HG03378 (cell line): ENCODE data around the gene AP1S1.
"Not testable (repeated sequence)": the region's sequence is repeated elsewhere in the genome, so short reads cannot be mapped to it uniquely, and the experiment has no call there.

ENCODE experiments used
- ATAC-seq: cut with Tn5 transposase; IDR thresholded peaks from one replicate; pipeline ENCODE4 v1.9.1; 2021; ENCODE audit warnings: mild to moderate bottlenecking, moderate library complexity; ENCODE audit not compliant: unreplicated experiment

Gene AP1S1

DNA sequence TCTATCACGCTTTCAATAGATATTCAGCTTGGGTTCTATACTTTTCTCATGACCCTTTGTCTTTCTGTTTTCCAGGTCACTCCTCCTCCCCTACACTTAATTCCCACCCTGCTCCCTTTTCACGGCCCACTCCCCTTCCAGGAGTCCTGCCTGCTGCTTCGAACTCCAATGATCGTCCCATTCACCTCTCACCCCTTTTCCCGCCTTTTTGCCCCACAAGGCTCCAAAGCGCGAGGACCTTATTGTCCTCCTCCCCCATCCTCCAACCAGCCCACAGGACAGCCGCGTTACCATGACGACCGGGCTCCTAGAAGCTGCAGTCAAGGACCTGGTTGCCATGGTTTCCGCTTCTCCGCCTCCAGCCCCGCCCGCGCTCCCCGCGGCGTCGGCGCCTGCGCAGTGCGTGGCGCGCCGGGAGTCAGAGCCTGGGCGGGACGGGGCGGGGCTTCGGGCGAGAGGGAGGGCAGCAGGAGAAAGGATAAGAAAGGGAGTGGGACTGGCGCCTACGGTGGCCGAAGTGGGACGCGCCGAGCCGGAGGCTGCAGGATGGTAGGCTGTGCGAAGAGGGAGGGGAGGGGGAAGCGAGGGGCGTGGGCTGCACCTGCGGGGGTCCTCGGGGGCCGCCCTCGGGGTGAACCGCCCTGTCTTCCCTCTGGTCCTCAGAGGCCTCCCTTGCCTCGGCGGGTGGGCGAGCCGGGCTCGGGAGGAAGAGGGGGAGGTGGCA, at the start of gene AP1S1:
TSS of gene AP1S1 (plus strand) at position 508 of the 724 bp plus-strand sequence. CDS start at position 547, 39 bp downstream.
- peak; percentile 65 for ATAC-seq

DNA sequence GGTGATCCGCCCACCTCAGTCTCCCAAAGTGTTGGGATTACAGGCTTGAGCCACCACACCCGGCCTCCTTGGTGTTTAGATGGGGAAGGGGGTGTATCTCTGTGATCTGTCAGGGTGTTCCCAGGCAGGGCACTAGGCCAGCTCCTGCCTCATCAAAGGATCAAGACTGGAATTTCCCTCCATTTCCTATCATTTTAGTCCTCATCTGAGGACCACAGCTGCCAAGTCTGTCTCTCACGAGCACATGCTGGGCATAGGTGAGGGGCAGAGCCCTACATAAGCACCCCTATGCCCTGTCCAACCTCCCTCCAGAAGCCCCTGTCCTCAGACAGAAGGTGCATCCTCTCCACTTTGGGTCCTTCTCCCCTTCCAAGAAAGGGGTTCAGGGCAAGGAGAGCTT, 49.5 kb upstream of the AP1S1 start:
- no peak for ATAC-seq

DNA sequence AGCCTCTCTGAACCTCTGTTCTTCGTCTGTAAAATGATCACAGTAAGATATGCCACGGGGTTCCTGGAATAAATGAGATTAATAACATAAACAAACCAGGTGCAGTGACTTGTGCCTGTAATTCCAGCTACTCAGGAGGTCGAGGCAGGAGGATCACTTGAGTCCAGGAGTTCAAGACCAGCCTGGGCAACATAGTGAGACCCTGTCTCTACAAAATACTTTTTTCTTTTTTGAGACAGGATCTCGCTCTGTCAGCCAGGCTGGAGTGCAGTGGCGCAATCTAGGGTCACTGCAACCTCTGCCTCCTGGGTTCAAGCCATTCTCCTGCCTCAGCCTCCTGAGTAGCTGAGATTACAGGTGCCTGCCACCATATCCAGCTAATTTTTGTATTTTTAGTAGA, 49.0 kb upstream of the AP1S1 start:
- ATAC-seq: not testable (repeated sequence)

DNA sequence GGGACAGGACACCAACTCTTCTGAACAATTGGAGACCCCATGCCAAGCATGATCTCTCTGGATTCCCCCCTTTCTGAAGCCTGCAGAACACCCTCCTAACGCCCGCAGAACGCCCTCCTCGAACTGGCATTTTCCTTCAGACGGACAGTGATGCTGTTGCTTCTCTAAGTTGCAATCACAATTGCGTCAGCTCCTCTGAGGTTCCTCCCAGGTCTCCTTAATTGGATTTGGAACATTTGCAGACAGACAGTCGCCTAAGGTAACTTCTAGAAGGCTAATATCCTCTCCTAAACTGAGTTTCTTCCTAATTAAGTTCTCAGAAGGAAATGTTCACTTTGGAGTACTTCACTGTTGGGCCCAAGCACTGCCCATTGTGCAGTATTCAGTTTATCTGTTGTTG, 47.9 kb upstream of the AP1S1 start:
- no peak for ATAC-seq

DNA sequence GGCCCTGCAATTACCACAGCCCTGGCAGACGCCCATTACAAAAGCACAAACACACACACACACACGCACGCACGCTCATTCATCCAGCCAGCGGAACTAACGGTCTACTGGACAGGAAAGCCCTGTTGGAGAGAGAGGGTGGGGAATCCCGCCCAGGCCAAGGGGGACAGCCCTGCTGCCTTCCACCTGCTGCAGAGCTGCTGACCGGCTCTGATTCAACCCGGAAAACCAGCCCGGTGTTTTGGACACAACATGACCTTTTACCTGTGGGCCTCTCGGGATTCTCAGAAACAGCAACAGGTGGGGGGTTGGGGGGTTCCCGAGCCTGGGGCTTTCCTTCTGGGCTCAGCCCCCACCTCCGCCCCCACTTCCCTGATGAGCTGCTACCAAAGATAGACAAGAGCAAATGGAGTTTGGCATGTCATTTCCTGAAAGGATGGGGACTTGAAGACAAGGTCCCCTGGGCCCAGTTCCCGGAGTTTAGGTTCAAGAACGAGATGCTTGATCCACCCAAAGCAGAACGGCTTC, 45.9 kb upstream of the AP1S1 start:
- no peak for ATAC-seq

DNA sequence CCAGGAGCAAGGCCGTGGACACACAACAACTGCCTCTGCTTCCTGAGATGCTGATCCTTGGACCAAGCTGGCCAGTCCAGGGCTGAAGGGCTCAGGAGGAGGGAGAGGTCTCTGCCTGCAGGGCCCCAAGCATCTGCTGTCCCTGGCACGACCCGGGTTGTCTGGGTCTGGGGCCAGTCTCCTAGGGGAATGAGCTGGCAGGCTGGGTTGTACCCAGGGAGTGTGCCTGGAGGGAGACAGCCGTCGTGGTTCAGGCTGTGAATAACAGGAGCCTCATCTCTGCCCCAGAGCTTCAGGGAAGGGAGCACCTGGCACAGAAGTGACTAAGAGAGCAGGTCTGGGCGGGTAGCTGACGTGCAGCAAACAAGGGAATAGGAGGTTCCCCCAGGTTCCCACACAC, 45.3 kb upstream of the AP1S1 start:
- ATAC-seq: no peak

DNA sequence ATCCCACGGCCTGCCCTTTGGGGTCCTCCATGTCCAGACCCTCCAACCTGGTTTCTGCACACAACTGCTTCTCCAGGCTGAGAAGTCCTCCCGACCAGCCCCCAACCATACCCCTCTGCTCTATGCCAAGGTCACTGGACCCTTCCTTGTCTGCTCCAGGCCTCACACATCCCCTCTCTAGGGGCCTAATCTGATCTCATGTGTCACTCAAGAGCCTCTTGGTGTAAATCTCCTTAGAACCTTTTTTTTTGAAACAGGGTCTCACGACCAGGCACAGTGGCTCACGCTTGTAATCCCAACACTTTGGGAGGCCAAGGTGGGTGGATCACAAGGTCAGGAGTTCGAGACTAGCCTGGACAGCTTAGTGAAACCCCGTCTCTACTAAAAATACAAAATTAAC, 44.9 kb upstream of the AP1S1 start:
- ATAC-seq: no peak

DNA sequence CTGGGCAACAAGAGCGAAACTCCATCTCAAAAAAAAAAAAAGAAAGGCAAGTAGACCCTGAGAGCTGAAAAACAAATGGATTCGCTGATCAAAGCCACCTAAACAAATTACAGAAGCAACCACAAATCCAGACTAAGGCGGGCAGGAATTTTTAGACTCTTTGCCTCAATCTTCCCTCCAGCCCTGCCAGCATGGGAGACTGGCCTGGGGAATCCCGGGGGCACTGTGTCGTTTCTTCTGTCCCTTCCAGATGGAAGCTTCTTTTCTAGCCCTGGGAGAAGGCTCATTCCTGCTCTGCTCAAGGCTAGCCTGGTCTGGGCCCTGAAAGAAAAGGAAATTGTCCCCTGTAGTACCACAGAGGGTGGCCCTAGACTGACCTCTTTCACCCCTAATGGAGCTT, 43.0 kb upstream of the AP1S1 start:
- ATAC-seq: no peak

DNA sequence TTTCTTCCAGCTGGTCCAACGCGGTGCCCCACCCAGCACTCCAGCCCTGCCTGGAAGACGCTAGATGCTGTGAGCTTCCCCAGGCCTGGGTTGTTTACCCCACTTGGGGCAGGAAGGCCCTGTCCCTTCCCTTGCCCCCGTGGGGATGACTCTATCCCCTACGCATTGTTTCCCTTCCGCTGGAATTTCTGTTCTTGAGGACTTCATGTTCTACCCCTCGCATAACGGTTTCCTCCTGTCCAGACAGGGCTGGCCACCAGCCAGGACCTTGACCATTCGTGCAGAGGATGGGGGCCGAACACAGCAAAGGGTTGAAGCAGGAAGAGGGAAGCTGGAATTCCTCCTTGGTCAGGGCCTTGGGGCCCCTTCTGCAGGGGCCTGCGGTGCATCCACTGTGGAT, 42.0 kb upstream of the AP1S1 start:
- ATAC-seq: no peak

DNA sequence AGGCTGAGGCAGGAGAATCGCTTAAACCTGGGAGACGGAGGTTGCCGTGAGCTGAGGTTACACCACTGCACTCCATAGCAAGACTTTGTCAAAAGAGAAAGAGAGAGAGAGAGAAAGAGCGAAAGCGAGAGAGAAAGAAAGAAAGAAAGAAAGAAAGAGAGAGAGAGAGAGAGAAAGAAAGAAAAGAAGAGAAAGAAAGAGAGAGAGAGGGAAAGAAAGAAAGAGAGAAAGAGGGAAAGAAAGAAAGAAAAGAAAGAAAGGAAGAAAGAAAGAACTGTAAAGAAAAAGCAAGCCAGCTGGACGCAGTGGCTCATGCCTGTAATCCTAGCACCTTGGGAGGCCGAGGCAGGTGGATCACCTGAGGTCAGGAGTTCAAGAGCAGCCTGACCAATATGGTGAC, 41.1 kb upstream of the AP1S1 start:
- ATAC-seq: not testable (repeated sequence)

DNA sequence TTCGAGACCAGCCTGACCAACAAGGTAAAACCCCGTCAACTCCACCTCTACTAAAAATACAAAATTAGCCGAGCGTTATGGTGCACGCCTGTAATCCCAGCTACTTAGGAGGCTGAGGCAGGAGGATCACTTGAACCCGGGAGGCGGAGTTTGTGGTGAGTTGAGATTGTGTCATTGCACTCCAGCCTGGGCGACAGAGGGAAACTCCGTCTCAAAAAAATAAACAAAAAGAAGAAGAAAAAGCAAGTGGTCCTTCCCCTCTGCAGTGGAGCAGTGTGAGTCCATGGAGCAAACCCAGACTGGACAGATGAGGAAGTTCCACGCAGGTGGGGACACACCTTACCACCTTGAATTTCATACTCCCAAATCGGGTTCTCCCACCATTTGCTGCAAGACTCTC, 40.4 kb upstream of the AP1S1 start:
- ATAC-seq: no peak

DNA sequence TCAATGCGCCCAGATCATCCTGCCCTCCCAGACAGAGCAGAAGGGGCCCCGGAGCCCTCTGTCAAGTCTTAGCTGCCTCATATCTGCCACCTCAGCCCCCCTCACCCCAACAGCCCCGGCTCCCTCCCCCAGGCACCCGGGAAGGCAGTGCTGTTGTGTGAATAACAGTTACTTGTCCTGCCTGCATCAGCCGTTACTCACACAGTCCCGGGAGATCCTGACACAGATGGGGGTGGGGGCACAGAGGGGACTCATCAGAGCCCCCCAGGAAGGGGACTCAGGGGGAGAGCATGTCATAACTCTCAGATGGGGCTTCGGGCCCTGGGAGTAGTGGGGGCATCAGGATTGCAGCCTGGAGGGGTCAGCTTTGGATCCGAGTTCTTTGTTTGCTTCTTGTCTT, 39.8 kb upstream of the AP1S1 start:
- ATAC-seq: no peak

DNA sequence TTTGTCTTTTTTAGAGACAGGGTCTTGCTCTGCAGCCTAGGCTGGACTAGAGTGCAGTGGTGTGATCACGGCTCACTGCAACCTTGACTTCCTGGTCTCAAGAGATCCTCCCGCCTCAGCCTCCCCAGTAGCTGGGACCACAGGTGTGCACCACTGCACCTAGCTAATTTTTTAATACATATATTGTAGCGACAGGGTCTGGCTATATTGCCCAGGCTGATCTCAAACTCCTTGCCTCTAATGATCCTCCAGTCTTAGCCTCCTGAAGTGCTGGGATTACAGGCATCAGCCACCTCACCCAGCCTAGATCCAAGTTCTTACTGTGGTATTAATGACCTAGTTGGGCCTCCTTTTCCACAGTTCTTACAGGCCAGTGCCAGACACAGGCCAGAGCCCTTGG, 39.1 kb upstream of the AP1S1 start:
- no peak for ATAC-seq

DNA sequence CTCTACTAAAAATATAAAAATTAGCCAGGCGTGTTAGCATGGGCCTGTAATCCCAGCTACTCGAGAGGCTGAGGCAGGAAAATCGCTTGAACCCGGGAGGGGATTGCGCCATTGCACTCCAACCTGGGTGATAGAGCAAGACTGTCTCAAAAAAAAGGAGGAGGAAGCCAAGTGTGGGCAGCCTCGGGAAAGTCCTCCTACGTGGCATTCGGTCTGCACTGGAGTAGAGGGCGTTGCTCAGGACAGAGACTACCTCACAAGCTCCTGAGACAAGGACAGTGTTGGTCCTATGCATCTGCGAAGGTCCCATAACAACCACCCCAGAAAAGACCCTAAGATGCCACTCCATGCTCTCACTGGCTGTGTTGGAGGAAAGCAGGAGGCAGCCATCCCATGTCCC, 37.4 kb upstream of the AP1S1 start:
- ATAC-seq: no peak

DNA sequence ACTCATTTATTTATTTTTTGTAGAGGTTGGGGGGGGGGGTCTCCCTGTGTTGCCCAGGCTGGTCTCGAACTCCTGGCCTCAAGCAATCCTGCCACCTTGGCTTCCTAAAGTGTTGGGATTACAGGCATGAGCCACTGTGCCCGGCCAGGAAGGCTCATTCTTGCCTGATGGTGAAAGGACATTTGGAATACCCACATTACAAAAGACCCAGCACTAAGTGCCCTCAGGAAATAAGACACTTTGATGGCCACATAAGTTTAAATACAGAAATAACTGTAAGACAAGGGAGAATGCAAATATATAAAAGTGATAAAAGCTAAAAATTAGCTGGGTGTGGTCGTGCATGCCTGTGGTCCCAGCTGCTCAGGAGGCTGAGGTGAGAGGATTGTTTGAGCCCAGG, 35.4 kb upstream of the AP1S1 start:
- no peak for ATAC-seq

DNA sequence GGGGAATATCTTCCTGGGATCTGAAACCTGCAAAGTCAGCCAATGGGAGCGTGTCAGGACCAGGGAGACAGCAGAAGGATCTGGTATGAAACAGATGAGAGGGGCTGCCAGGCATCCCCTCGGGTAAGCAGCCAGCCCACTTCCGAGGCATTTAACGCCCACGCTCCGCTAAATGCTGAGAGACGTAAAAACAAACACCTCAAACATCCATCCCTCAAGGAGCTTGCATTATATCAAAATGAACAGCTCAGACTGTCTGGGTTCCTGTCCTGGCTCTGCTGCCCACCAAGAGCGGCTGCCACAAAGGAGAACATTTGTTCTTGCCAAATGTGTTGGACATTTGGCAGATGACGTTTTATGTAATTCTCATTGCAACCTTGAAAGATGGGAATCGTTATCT, 34.4 kb upstream of the AP1S1 start:
- no peak for ATAC-seq

DNA sequence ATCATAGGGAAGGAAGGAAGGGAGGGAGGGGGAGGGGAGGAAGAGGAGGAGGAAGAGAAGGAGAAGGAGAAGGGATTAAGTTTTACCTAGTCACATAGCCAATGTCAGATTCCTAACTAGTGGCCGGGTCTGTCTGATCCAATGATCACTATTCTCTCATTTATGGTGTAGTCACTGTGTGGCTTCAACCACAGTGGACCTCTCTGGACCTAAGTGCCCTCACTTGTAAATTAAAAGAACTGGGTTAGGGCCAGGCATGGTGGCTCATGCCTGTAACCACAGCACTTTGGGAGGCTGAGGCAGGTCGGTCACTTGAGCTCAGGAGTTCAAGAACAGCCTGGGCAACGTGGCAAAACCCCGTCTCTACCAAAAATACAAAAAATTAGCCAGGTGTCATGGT, 34.0 kb upstream of the AP1S1 start:
- no peak for ATAC-seq

DNA sequence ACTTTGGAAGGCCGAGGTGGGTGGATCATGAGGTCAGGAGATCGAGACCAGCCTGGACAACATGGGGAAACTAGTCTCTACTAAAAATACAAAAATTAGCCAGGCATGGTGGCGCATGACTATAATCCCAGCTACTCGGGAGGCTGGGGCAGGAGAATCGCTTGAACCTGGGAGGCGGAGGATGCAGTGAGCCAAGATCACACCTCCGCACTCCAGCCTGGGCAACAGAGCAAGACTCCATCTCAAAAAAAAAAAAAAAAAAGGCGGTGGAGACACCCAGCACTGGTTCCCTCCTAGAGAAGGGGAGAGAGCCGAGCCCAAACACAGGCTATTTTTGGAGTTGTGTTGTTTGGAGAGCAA, 32.7 kb upstream of the AP1S1 start:
- not testable (repeated sequence) for ATAC-seq

DNA sequence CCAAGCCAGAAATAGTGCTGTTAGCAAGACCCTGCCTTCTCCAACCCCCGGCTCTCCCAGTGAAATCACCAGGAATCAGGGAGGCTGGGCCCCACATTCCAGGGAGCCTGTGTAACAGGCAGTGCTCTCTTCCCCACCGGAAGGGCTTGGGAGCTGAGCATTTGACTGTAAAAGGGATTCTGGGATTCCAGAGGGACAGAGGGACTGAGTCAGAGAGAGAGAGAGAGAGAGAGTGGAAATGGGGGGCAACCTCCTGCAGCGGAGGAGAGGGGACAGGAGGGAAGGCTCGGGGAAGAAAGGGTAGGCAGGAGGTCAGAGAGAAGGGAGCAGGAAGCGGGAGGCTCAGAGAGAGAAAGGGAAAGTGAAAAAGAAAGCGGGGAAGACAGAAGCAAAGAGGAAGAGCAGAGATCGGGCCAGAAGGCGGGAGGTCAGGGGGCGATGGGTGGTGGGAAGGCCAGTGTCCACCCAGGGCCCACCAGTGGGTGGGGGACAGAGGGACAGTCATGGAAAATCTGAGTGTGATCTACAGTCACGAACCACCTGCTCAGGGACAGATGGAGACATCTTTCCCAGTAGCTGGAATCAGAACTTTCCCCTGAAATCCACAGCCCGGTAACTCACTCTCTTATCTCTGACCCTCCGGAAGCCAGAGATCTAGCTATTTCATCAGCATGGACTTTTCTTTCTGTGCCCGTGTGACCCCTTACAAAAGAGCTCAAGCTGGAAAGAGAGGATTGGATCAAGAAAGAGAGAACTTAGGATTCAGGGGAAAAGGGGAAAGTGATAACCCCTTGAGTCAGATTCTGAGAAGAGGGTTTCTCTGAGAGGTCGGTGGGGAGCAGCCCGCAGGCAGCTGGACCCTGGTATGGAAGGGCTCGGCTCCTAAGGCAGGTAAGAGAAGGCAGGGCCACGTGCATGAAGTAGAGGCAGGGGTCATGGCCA, 32.0 kb upstream of the AP1S1 start:
- ATAC-seq: no peak

DNA sequence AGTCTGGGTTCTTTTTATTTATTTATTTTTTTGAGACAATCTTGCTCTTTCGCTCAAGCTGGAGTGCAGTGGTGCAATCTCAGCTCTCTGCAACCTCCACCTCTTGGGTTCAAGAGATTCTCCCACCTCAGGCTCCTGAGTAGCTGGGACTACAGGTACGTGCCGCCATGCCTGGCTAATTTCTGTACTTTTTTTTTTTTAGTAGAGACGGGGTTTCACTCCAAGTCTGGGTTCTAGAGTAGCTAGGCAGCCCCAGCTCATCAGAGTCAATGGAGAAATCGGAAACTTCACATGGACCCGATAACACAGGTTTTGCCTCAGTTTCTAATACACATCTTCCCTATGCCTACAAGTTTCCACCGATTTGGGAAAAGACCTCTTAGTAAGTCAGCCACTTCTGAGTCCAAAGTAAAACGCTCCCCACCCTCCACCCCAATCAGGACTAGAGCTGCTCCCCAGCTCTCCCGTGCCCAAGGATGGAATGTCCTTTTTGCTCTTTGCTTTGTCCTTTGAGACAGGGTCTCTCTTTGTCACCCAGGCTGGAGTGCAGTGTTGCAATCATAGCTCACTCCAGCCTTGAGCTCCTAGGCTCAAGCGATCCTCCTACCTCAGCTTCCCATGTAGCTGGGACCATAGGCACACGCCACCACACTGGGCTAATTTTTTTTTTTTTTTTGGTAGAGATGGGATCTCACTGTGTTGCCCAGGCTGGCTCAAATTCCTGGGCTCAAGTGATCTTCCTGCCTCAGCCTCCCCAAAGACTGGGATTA, 31.2 kb upstream of the AP1S1 start:
- no peak for ATAC-seq

DNA sequence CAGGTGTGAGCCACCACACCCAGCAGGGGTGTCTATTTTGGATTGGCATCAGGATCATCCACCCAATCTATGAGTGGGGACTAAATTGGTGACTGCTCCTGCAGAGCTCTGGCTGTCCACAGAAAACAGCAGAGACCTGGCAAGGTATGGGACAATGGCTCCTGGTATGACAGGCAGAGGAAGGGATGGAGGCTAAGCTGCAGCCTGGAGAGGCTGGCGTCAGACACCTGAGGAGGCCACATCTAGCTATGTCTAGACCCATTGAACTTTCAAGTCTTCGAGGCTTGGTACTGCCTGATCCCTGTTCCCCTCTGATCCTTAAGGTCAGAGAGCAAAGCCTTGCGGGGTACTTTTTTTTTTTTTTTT, 30.6 kb upstream of the AP1S1 start:
- ATAC-seq: no peak
